ENCODE data around the gene GFOD2.

DNA sequence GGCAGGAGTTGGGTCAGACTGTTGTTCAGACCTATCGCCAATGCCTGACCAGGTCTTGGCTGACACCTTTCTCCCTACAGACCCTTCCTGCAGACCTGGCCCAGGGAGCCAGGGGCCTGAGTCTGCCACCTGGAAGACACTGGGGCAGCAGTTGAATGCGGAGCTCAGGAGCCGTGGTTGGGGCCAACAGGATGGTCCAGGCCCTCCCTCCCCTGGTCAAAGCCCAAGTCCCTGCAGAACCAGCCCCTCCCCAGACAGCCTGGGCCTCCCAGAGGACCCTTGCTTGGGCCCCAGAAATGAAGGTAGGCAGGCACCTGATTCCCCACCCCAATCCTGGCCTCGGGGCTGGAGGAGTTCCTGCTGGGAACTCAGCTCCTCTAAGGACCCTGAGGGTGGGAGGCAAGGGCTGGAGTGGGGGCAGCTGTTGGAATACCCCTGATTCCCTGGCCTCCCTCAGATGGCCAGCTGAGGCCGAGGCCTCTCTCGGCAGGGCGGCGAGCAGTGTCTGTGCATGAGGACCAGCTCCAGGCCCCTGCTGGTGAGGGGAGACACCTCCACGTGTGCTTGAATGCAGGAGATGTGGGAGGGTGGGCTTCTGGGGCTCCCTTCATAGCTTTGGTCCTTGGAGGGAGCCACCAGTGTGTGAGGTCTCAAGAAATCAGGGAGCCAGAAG is 62.6 kb downstream of the GFOD2 start:
- TF ChIP-seq GATA3 (IDR thresholded peaks at IDR 0.05; ENCODE audit: low read depth, low read length) (no peak), GATA2 (IDR thresholded peaks at IDR 0.05; ENCODE audit: low read depth, low read length) (no peak)
